ENCODE results near the gene OPN1MW3.
"Not testable (repeated sequence)": the region's sequence is repeated elsewhere in the genome, so short reads cannot be mapped to it uniquely, and the experiment has no call there.

- TF ChIP-seq, protein P1, sequence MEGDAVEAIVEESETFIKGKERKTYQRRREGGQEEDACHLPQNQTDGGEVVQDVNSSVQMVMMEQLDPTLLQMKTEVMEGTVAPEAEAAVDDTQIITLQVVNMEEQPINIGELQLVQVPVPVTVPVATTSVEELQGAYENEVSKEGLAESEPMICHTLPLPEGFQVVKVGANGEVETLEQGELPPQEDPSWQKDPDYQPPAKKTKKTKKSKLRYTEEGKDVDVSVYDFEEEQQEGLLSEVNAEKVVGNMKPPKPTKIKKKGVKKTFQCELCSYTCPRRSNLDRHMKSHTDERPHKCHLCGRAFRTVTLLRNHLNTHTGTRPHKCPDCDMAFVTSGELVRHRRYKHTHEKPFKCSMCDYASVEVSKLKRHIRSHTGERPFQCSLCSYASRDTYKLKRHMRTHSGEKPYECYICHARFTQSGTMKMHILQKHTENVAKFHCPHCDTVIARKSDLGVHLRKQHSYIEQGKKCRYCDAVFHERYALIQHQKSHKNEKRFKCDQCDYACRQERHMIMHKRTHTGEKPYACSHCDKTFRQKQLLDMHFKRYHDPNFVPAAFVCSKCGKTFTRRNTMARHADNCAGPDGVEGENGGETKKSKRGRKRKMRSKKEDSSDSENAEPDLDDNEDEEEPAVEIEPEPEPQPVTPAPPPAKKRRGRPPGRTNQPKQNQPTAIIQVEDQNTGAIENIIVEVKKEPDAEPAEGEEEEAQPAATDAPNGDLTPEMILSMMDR (IDR thresholded peaks at IDR 0.05): not testable (repeated sequence)
- TF ChIP-seq POLR2A (IDR thresholded peaks at IDR 0.05): not testable (repeated sequence)
These were observed 29.0 kb downstream of the OPN1MW3 start for GRCh38 chrX:154286406-154286805.
